GM18907 (cell line): Measurements from ENCODE around the gene RAE1.

Experiments used
- ATAC-seq: cut with Tn5 transposase; IDR thresholded peaks from one replicate; pipeline ENCODE4 v1.9.1; 2021; ENCODE audit warnings: mild to moderate bottlenecking, moderate library complexity; ENCODE audit not compliant: unreplicated experiment

Gene RAE1

DNA sequence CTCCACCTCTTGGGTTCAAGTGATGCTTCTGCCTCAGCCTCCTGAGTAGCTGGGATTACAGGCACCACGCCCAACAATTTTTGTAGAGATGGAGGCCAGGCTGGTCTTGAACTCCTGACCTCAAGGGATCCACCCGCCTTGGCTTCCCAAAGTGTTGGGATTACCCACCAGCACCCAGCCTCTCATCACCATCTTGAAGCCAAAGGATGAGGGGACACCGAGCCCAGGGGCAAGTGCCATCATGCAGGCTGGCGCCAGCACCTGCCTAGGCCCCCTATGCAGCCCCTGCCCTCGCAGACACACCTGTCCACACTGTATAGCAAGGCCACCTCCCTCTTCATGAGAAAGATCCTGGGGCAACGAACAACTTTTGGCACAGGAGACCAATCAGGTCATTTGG, 34.9 kb downstream of the RAE1 start:
- ATAC-seq, result no peak

DNA sequence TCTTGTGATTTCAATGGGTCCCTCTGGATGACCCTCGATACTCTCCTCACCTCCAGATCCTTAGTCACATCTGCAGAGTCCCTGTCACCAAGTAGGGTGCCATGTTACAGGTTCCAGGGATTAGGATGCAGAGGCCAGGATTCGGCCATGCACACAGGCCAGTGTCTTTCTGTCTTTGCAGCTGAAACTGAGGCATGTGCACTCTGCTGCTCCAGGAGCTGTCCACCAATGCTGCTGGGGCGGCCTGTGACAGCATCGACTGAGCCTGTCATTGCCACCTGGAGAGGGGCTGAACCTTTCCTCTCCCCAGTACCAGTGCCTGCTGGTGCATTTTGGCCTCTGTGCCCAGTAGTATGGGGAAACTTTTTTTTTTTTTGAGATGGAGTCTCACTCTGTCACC, 35.7 kb downstream of the RAE1 start:
- ATAC-seq, result no peak

DNA sequence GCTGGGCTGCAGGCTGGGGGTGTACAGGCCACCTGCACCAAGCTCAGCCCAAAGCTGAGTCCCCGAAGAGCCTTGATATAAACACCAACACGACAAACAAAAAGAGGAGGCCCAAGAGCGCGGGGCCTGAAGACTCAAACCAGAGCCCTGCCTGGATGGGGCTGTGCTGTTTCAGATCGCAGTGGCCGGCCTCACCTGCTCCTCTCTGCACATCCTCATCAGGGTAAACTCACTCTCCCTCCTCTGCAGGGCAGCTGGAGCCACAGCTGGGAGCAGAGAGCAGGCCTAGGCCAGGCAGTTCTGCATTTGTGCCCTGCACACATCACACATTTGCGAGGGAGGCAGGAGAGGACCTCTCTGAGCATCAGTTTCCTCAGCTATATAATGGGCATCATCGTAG, 36.4 kb downstream of the RAE1 start:
- no peak for ATAC-seq

DNA sequence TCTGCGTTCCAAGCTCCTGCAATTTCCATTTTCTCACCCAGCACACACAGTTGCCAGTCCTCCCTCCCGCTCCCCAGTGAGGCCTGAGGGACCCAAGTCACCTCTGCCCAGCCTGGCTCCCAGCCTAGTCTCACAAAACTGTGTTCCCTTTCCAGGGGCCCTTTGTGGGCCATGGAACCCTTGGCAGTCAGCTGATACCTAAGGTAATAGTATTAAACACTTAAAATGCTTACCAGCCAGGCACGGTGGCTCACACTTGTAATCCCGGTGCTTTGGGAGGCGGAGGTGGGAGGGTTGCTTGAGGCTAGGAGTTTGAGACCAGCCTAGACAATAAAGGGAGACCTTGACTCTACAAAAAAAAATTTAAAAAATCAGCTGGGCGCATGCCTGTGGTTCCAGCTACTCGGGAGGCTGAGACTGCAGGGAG, 36.9 kb downstream of the RAE1 start:
- ATAC-seq, result no peak

DNA sequence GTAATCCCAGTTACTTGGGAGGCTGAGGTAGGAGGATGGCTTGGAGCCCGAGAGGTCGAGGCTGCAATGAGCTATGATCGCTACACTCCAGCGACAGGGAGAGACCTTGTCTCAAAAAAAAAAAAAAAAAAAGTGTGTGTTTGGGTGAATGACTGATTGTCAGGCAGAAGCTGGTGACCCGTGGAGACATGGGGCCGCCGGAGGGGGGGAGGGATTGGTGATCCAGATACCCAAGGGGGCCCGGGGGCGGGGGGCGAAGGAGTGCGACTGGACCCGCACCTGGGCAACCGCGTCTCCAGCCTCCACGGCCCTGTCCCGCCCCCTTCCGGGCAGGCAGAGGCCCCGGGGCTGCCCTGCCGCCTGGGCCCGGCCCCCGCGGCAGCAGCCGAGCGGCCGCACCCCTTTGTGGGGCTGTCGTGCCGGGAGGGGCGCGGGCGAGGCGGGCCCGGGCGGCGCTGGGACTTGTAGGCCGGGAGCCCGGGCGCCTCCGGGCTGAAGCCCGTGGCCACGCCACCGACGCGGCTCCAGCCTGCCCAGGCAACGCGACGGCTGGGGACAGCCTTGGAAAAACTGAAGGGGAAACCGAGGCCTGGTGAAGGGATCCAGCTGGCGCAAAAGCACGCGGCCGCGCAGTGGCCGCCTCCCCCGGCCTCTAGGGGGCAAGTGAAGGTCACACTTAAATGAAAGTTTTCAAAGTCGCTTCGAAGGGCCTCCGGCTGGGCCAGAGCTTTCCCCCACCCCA, 38.1 kb downstream of the RAE1 start:
- ATAC-seq, result peak; percentile 19

DNA sequence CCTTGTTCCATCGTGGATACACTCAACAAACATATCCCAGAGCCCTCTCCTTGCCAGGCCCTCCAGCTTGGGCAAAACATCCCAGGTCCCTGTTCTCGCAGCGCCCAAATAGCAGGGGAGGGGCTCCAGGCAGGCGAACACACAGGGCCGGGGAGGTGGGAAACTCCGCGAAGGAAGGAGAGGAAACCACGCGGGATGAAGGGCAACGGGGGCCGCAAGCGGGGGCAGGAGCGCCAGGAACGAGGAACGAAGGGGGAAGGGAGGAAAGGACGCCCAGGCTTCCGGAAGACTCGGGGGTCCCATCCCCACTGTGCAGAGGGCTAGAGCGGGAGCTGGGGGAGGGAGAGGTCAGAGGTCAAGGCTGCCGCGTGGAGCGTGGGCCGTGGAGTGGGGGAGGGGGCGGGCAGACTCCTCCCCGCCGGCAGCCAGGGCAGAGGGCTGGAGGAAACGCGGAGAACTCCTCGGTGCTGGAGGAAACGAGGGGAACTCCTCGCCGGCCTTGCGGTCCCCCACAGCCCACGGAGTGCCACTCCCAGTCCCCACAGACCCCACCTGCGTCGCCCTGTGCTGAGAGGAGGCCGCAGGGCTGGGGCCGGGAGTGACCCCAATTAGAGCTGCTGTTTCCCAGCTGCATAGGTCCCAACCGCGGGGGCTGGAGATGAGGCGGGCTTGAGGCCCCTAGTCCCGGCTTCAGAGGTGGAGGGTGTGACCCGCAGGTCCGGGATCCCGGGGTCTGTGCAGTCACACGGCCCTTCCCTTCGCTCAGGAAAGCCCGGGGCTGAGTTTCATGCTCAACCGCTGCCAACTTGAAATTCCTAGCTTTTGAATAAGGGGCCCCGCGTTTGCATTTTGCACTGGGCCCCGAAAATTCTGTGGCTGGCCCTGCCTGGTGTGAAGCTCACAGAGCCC, 38.9 kb downstream of the RAE1 start:
- no peak for ATAC-seq

DNA sequence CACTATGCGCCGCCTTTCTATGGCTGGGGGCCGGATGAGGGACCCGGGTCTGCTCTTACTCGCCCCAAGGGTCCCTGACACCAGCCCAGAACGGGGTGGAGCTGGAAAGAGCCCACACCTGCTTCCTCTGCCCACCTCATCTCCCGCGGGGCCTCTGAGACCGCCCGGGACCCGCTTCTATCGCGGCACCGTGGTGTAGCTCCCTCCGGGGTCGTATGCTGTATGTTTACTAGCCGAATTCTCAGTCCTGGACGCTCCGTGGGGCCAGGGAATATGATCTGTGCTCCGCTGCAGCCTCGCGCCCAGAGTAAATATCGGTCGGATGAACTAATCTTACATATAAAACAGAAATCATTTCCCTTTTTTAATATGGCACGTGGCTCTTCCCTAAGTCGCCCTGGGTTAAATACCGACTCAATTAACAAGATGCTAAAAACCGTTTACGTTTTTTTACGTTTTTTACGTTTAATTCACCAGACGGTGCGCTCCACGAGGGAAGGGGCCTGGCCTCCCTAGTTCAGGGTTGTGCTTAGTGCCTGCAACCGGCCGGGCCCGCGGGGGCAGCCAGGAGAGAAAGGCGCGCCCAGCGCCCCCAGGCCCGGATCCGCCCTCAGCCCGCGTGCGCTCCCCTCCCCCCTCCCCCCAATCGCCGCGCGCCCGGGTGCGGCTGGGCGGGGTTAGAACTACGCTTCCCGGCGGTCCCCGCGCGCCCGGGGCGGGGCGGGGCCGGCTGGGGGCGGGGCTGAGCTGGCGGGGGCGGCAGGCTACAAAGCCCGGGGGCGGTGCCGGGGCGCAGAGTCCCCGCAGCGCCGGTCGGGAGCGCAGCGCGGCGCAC, 39.8 kb downstream of the RAE1 start, which contains the start of gene RBM38:
TSS of gene RBM38 (plus strand) at position 793 of the 835 bp plus-strand sequence. CDS start 186 bp downstream, outside the sequence.
- ATAC-seq, result peak; percentile 48

DNA sequence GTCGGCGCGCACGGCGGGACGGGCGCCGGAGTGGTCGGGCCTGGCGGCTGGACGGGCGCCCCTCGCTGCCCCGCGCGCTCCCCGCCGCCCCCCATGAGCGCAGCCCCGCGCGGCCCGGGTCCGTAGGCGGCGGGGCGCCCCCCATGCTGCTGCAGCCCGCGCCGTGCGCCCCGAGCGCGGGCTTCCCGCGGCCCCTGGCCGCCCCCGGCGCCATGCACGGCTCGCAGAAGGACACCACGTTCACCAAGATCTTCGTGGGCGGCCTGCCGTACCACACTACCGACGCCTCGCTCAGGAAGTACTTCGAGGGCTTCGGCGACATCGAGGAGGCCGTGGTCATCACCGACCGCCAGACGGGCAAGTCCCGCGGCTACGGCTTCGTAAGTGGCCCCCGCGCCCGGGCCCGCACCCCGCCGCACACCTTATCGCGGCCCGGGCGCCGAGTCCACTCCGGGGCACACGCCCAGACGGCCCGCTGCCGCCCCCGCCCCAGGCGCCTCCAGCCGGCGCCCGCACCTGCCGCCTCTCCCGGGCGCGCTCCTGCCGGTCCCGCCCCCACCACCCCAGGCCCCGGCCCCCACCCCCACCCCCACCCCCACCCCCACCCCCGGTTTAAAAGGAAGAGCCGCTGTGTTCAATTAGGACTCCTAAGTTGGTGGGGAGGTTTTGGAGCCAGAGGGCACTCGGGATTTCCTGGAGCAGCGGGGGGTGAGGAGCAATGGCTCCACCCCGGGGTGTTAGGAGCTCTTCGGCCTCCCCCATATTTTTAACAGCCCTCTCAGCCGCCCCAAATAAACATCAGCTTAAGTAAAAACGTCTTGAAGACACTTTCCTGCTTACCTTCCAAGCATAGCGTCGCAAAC, 40.6 kb downstream of the RAE1 start:
- ATAC-seq, result peak; percentile 0

DNA sequence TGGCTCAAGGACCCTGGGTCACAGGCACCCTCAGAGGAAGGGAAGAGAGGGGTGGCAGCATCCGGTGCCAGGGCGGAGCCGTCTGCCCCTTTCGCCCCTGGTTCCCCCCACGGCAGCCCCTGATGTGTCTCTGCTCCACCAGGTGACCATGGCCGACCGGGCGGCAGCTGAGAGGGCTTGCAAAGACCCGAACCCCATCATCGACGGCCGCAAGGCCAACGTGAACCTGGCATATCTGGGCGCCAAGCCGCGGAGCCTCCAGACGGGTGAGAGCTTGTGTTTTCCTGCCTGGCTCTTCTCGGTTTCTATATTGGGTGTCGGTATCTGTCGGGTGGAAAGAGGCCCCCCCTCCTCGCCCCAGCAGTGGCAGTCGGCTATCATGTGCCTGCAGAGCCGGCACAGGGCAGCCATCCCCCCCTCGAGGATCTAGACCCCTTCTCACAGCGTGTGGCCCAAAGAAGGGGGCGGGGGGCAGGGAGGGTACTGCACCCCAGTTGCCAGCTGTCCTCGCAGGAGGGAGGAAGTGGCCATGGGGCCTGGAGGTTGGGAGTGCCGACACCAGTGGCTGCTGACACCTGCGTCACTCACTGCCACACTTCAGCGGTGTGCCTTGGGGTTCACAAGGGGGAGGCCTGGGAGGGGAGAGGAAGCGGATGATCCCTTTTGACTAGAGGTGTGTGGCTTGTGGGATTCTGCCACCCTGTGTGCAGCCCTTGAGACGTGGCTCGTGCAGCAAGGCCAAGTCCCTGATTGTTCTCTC, 41.6 kb downstream of the RAE1 start:
- ATAC-seq, result peak; percentile 31

DNA sequence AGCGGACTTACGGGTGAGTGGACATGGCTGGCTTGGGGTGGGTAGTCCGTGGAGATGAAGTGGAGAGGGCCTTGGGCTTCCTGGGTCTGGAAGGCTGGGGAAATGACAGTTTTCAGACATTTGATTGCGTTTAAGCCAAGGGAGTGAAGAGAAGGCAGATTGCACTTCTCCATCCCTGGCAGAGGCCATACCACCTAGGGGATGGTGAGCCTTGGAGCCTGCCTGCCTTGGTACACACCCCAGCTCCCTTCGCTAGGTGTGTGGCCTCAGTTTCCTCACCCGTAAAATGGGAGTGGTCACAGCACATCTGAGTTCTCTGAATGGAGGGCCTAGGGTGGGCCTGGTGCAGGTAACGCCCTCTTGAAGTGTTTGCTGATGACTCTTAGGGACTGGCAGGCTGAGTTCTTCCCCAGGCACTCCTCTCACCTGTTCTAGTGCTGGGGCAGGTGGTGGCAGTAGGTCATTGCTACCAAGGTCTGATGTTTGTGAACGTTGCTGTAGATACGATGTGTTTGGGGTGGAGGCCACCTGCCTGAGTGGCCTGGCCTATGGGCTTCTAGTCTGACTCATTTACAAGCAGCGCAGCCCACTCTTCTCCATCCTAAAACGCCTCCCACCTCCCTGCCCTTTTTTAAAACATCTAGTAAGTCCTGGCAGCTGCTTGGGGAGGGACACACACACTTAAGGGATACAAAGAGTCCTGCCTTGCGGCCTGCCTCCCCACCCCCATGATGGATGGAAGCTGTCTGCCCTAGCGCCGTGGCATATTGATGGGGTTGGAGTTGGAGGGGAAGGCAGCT, 42.5 kb downstream of the RAE1 start:
- ATAC-seq, result no peak

DNA sequence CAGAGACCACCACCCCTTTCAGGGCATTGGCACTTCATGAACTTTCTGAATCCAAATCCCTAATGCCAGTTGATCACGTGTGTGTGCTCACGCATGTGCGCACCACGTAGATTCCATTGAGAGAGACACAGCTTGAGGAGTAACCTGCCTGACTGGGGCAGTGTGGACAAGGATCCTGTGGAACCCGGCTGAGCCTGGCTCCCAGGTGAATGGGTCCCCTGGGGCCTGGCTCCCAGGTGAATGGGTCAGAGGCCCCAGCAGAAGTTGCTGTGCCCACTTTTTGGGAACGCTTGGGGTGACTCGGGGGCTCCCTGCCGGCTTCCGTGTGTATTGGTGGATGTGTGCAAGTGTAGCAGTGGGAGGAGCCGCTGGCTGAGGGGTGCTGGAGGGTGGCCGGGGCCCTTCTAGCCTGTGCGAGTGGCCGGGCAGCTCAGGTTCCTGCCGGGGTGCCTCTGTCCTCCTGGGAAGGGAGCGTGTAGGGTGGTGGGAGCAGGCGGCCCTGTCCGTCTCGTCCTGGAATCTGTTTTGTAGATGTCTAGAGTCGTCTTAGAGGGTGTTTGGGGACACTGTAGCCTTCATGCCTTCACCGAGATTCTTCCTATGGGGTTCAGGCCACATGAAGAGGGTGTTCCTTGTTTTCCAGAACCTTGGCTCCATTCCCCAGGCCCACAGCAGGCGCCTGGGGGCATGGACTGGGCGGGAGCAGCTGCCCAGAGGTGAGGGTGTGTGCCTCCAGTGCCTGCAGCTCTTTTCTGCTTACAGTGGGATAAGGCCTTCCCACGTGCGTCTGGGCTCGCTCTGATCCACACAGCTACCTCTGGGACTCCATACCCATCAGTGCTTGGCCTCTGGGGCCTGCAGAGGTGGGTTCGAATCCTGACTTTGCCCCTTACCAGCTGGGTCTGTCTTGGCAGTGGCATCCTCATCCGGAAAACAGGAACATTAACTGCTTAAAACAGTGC, 43.3 kb downstream of the RAE1 start:
- ATAC-seq, result no peak

DNA sequence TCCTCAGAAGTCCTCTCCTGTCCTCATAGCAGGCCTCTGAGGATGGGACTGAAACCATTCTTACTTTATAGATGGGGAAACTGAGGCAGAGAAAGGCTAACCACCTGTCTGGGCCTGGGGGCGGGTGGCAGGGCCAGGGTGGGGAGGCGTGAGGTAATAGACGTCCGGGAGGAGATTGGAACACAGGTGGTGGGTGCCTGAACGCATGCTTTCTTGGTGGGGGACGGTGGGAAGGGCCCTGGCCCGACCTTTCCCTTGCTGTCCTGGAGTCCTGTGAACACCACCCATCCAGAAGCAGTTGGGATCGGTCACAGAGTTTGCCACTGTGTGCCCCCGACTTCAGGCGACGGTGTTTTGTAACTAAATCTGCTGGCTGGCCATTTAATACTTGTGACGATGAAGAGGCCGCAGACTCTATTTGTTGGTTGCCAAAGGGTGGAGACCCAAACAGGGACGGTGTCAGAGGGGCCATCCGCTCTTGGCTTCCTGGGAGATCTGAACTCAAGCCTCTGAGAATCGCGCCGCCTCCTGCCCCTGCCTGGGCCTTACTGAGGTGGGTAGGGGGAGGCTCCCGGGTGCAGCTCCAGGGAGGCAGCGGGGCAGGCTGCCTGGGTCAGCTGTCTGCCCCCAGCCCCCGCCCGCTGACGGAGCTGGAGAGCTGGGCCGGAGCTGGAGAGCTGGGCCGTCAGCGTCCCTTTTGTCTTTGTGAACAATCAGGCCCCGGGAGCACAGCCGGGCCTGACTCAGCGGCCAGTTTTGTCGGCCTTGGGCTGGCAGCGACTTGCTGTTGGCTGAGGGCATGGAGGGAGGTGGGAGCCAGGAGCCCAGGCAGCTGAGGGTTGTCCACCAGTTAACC, 44.3 kb downstream of the RAE1 start:
- ATAC-seq, result no peak

DNA sequence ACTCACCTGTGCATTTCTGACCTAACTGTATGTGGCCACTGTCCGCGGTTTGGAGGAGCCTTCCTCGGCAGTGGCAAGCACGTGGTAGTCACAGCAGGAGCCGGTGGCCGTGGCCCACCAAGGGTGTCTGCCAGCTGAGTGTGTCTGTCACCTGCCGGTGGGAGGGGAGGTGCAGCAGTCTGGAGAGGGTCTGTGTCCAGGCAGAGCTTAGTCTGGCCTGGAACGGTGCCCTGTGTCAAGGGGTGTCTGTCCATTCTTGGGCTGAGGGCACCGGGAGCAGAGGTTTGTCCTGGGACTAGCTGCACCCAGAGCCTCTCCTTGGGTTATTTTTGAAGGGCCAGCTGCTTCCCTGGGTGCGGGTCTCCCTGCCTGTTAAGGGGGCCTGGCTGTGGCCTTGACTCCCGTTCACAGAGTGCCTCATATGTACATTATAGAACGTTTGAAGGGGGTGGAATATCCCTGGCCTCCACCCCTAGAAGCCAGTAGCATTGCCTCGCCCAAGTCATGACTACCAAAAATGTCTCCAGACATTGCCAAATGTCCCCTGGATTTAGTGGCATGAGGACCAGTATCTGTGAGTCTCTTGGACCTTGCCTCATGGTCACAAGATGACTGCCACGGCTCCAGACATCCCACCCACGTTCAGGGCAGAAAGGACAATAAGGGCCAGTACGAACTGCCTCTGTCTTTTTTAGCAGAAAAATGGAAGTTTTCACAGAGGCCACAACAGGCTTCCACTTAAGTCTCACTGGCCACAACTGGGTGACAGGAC, 45.3 kb downstream of the RAE1 start:
- ATAC-seq, result no peak

DNA sequence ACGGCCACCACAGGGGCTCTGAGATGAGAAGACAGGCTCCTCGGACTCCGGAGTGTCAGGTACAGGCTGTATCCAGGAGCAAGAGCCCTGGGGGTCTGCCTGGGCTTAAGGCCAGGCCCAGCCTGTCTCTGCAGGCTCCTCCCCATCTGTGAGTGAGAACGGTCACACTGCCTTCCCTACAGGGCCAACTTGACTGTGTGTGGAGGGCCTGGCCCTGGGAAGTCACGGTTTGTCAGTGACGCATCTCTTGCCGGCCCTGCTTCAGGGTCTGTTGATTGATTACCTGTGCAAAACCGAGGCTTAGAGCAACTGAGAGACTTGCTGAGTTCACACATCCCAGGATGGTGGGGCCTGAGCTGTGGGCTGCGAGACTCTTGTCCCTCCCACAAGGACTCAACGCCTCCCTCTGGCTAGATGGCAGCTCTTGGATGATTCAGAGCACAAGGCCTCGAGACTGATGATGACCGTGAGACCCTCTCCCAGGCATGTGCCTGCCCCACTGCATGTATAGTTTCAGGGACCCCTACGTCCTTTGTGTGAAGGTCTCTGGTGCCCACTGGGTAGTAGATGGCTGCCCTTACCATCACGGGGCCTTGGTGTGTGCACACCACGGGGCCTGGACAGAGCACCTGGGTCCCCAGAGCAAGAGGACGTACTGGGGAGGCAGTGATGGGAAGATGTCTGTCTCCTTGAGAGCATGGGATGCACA, 46.1 kb downstream of the RAE1 start:
- ATAC-seq, result no peak

DNA sequence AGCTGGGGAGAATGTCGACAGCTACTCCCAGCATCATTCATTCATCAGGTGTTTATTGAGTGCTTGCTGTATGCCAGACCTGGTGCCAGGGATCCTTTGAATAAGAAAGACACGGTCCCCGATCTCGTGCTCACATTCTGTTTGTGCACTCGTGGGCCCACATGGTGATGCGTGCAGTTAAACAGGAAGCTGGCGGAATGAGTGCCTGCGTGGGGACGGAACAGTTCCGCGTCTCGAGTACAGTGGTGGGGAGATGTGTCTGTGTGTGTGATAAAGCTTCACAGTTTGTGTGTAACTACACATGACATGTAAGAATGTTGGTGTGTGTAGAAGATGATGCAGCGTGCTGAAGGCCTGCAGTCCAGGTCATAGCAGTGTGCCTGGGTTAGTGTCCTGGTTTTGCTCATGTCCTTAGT, 46.6 kb downstream of the RAE1 start:
- ATAC-seq, result peak; percentile 2
